ENCODE results near the gene TBRG4. TPM values are rescaled to one million over a fixed set of nuclear protein-coding genes. Genes with fewer than 3 reads are reported as not detected.

TBRG4 gene
- total RNA-seq, 1 donor = 80.7 TPM

DNA sequence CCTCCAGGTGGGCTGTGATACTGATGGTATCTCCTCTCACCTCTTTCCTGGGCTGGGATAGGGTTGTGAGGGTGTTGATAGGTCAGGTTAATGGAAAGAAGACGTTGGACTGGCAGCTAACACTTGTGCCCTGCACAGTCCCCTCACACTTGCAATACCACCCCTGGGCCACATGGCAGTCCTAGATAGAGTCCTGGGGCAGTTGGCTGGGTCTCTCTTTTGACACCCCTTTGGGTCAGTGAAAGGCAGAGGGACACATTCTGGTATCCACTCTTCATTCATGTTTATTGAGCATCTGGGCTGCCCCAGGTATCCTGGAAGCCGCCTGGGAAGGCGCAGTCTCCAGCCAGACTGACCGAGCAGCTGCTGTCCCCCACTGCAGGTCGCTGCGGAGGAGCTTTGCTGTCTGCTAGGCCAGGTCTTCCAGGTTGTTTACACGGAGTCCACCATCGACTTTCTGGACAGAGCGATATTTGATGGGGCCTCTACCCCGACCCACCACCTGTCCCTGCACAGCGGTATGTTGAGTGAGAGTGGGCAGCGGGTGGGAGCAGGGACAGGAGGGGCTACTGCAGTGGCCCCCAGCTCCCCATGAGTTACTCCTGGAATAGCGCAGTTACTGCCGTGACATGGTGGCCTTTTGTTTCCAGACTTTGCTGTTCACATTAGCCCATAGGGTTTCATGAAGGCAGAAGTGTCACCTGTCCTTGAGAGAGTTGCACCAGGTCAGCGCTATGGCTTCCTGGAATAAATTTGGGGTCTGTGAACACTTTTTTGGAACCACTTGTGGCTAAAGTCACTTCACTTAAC, 41.8 kb downstream of the TBRG4 start:
- TF ChIP-seq, protein P1, sequence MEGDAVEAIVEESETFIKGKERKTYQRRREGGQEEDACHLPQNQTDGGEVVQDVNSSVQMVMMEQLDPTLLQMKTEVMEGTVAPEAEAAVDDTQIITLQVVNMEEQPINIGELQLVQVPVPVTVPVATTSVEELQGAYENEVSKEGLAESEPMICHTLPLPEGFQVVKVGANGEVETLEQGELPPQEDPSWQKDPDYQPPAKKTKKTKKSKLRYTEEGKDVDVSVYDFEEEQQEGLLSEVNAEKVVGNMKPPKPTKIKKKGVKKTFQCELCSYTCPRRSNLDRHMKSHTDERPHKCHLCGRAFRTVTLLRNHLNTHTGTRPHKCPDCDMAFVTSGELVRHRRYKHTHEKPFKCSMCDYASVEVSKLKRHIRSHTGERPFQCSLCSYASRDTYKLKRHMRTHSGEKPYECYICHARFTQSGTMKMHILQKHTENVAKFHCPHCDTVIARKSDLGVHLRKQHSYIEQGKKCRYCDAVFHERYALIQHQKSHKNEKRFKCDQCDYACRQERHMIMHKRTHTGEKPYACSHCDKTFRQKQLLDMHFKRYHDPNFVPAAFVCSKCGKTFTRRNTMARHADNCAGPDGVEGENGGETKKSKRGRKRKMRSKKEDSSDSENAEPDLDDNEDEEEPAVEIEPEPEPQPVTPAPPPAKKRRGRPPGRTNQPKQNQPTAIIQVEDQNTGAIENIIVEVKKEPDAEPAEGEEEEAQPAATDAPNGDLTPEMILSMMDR (IDR thresholded peaks at IDR 0.05; ENCODE audit: insufficient read depth, low read depth, low read length) = peak; percentile 7
- no peak overlapping the region for H3K4me3 ChIP-seq (ENCODE audit: low read depth, low read length)
- DNase-seq (ENCODE audit: low read depth) = no peak

DNA sequence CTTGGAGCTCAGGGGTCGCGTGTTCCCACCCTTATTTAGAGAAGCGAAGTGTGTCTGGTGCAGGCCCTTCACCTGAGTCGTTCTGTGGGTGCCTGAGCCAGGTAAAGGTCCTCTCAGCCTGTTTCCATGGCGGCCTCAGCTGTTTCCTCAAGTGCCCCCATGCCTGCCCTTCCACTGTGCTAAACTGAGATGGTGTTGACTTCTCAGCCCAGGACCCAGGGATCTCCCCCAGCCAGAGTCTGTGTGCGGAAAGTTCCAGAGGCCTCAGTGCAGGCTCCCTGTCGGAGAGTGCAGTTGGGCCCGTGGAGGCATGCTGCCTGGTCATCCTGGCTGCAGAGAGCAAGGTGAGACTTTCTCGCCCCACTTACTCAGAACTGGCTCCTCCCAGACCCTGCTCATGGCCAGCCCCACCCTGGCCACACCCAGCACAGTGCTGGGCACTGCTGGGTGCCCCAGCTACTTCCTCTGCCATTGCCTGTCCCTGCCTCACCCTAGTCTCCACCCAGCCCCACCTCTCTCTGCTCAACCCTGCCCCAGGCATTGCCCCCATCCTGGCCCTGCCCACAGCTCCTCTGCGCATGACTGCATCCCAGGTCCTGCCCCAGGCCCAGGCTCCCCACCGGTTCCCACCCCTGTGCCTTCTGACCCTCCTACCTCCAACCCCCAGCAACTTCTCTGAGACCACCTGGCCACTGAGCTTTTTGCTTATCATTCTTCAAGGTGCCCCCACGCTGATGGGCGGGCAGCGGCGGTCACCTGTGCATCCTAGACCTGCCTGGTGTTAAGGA, 43.1 kb downstream of the TBRG4 start:
- H3K4me3 ChIP-seq (ENCODE audit: low read depth, low read length) = no peak overlapping the region
- DNase-seq (ENCODE audit: low read depth) = no peak

DNA sequence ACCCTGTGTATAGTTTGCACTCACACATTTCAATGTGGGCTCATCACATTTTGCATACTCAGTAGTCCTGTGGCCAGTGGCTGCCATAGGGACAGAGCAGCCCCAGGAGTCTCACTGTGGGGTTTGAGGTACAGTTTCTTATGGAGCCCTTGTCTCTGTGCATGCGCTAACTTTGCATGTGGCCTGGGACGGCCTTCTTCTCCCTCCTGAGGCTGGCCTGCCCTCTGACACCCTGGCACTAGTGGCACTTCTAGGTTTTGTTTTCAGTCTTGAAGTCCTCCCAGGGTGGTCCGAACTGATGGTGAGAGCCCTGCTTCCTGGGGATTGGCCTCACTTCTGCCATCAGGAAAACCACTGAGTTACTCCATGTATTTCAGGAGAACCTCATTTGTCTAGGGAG, 43.9 kb downstream of the TBRG4 start:
- DNase-seq (ENCODE audit: low read depth) = no peak

More for the DNA sequence above, 43.1 kb downstream of the TBRG4 start:
- TF ChIP-seq, protein P1 (IDR thresholded peaks at IDR 0.05; ENCODE audit: insufficient read depth, low read depth, low read length) = no peak

DNA sequence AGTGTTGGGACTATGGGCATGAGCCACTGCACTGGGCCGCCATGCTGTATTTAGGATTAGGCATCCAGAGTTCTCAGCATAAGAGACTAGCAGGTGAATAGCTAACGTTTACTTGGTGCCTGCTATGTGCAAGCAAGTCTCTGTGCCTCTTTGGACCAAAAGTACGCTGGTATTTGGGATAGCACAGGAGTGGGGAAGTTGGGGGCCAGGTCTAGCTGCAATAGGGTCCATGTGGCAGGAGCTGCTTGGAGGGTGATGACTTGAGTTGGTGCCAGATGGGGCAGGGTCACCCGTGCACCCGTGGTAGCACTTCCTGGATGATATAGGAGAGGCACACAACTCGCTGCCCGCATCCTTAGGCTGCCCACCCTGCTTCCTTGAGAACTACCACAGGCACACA, 45.1 kb downstream of the TBRG4 start:
- TF ChIP-seq, protein P1 (IDR thresholded peaks at IDR 0.05; ENCODE audit: insufficient read depth, low read depth, low read length) = no peak
- H3K4me3 ChIP-seq (ENCODE audit: low read depth, low read length) = no peak overlapping the region
- DNase-seq (ENCODE audit: low read depth) = no peak

More for the DNA sequence above, 43.9 kb downstream of the TBRG4 start:
- H3K4me3 ChIP-seq (ENCODE audit: low read depth, low read length) = no peak overlapping the region
- TF ChIP-seq, protein P1 (IDR thresholded peaks at IDR 0.05; ENCODE audit: insufficient read depth, low read depth, low read length) = no peak

DNA sequence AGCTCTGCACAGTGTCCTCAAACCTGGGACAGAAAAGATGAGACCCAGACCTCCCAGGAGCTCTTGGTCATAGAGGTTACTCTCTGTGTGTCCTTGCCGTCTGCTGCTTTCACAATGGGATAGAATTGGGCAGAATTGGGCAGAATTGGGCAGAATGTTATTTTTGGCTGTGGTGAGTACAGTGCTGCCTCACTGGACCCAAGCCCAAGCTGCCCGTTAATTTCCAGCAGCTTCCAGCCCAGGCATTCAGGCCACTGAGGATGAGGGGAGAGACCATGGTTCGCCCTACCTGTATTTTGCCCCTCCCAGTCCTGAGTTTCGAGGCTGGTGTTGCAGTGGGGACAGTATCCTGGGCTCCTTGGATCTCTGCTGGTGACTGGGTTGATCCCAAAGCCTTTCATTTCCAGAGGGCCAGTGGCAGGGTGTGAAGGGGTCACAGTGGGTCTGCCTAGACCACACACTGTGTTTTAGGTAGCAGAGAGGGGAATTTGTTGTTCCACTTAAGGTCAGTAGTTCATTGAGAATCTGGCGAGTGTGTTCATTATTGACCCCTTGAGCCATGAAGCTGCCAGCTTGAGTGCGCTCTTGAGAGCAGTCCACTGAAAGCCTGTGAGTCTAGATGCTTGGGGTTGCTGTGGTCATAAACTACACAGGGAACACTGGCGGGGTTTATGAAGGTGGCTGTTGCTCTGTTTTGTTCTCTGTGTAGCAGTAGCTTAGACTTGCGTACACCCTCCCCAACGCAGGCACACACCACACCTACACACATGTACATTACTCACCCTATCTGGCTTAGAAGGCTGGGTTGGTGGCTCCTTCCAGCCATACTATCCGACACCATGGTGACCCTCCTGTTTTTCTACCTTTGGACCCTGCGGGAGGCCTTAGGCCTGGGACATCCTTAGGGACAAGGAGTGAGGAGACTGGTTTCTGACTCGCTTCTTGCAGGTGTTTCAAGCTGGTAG, 46.2 kb downstream of the TBRG4 start:
- no peak for DNase-seq (ENCODE audit: low read depth)
- TF ChIP-seq, protein P1 (IDR thresholded peaks at IDR 0.05; ENCODE audit: insufficient read depth, low read depth, low read length) = no peak
- no peak overlapping the region for H3K4me3 ChIP-seq (ENCODE audit: low read depth, low read length)

DNA sequence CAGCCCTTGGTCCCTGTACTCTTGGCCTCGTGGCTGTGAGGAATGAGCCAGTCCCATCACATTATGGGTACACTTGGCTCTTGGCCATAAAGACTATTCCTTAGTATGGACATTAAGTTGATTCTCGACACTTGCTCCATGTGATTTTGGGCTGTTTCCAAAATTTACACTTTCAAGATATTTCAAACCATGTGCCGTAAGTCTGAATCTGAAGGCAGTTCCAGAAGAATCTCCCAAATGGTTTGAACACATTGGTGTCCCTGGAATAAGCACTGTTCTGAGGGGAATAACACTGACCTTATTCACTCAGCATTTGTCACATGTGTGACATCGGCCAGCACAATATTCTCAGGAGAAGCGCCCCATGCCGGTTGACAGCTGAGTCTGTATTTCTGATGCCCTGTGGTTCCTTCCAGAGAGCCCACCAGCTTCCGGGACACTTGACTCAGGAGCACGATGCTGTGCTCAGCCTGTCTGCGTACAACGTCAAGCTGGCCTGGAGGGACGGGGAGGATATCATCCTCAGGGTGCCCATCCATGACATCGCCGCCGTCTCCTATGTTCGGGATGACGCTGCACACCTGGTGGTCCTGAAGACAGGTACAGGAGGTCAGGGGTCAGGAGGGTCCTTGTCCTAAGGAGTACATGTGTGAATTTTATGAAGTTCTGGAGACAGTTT, 47.3 kb downstream of the TBRG4 start:
- DNase-seq (ENCODE audit: low read depth) = no peak
- TF ChIP-seq, protein P1 (IDR thresholded peaks at IDR 0.05; ENCODE audit: insufficient read depth, low read depth, low read length) = no peak
- no peak overlapping the region for H3K4me3 ChIP-seq (ENCODE audit: low read depth, low read length)
